ENCODE data around the gene KNOP1. TPM values are rescaled to one million over a fixed set of nuclear protein-coding genes. Genes with fewer than 3 reads are reported as not detected.

The KNOP1 gene
- total and polyA plus RNA-seq, 2 of the 13 experiments (the other 11 are each of a cell fraction or from before 2014, with no cell fraction given): 21.2 to 57.5 TPM

- TF ChIP-seq AKNA (CRISPR knock-in tag; IDR thresholded peaks at IDR 0.05; ENCODE audit: borderline replicate concordance): no peak
- TF ChIP-seq XBP1 (CRISPR knock-in tag; IDR thresholded peaks at IDR 0.05): peak; percentile 29; the same call in 1 of the 2 replicates
- no peak for TF ChIP-seq NBN (conservative IDR thresholded peaks at IDR 0.05)
- TF ChIP-seq ZNF280D (CRISPR knock-in tag; IDR thresholded peaks at IDR 0.05): no peak
- TF ChIP-seq NFE2 (CRISPR knock-in tag; IDR thresholded peaks at IDR 0.05): no peak
- TF ChIP-seq SETDB1 (CRISPR knock-in tag; IDR thresholded peaks at IDR 0.05; ENCODE audit: borderline replicate concordance): 0 out of 2 replicates have a peak, but pooled peaks have one; percentile 81
- no peak for TF ChIP-seq GLMP (CRISPR knock-in tag; IDR thresholded peaks at IDR 0.05; ENCODE audit: borderline replicate concordance)
- TF ChIP-seq ZBTB44 (CRISPR knock-in tag; IDR thresholded peaks at IDR 0.05): no peak
- TF ChIP-seq PCBP1 (IDR thresholded peaks at IDR 0.05; ENCODE audit: borderline replicate concordance, low read depth, low read length): peak; percentile 91; the same call in 1 of the 2 replicates
- peak; percentile 60 for TF ChIP-seq ZNF441 (CRISPR knock-in tag; IDR thresholded peaks at IDR 0.05; ENCODE audit: borderline replicate concordance)
- no peak for TF ChIP-seq ZKSCAN1 (IDR thresholded peaks at IDR 0.05; ENCODE audit: low read length)
- peak; percentile 43; the same call in 1 of the 2 replicates for TF ChIP-seq KLF15 (CRISPR knock-in tag; IDR thresholded peaks at IDR 0.05; ENCODE audit: borderline replicate concordance)
- no peak for TF ChIP-seq NFRKB (IDR thresholded peaks at IDR 0.05)
- TF ChIP-seq MTERF4 (CRISPR knock-in tag; IDR thresholded peaks at IDR 0.05): peak; percentile 38; the same call in 1 of the 2 replicates
- peak; percentile 92; the same call in 1 of the 2 replicates for TF ChIP-seq KDM5B (CRISPR knock-in tag; IDR thresholded peaks at IDR 0.05; ENCODE audit: borderline replicate concordance)
- peak; percentile 62 for TF ChIP-seq ZNF746 (CRISPR knock-in tag; IDR thresholded peaks at IDR 0.05)
These were observed at the start of gene KNOP1, which contains the start of gene IQCK (continued) for GRCh38 chr16:19717741-19718623.

Measured in HepG2 (cell line).